DOHH2 (cell line): ENCODE measurements around the gene MUSTN1.
A peak's percentile ranks its signal among the peaks of the same experiment; 100 is the strongest.

Experiments
- H3F3A ChIP-seq: fragments of 200-600 bp; sonication (generic), shearing (Covaris generic); 2 replicates; pipeline ENCODE4 v1.6.0; 2016; ENCODE audit warnings: antibody characterized with exemption, mild to moderate bottlenecking; ENCODE audit not compliant: control insufficient read depth, insufficient read depth
- H3K27ac ChIP-seq: fragments of 200-600 bp; sonication (generic); 2 replicates; pipeline ENCODE4 v1.5.1; 2014; ENCODE audit warnings: low read depth, mild to moderate bottlenecking, low read length, moderate library complexity
- H3K27me3 ChIP-seq: fragments of 200-600 bp; sonication (generic); 2 replicates; pipeline ENCODE4 v1.6.1; 2014; ENCODE audit warnings: mild to moderate bottlenecking, low read length, mixed read lengths; ENCODE audit not compliant: control insufficient read depth
- H3K36me3 ChIP-seq: fragments of 200-600 bp; sonication (generic); 2 replicates; pipeline ENCODE4 v1.6.1; 2014; ENCODE audit warnings: mild to moderate bottlenecking, low read length, moderate library complexity, mixed read lengths; ENCODE audit not compliant: control insufficient read depth
- H3K4me1 ChIP-seq: fragments of 200-600 bp; sonication (generic); 2 replicates; pipeline ENCODE4 v1.6.1; 2014; ENCODE audit warnings: mild to moderate bottlenecking, low read length, mixed read lengths; ENCODE audit not compliant: control insufficient read depth
- H3K4me2 ChIP-seq: fragments of 200-600 bp; sonication (generic); 2 replicates; pipeline ENCODE4 v1.6.0; 2014; ENCODE audit warnings: mild to moderate bottlenecking, low read length, moderate library complexity
- H3K4me3 ChIP-seq: fragments of 200-600 bp; sonication (generic); 2 replicates; pipeline ENCODE4 v1.5.1; 2014; ENCODE audit warnings: mild to moderate bottlenecking, low read length, mixed read lengths
- H3K79me2 ChIP-seq: fragments of 200-600 bp; sonication (generic); 2 replicates; pipeline ENCODE4 v1.6.1; 2014; ENCODE audit warnings: mild to moderate bottlenecking, low read length, mixed read lengths; ENCODE audit not compliant: control insufficient read depth
- H3K9me2 ChIP-seq: fragments of 200-600 bp; sonication (generic); replicated peaks from 2 replicates; pipeline ENCODE4 v1.6.1; 2014; ENCODE audit warnings: mild to moderate bottlenecking, low read length, mixed read lengths; ENCODE audit not compliant: control insufficient read depth
- H3K9me3 ChIP-seq: fragments of 200-600 bp; sonication (generic); 2 replicates; pipeline ENCODE4 v1.6.1; 2014; ENCODE audit warnings: antibody characterized with exemption, low read length, mixed read lengths; ENCODE audit not compliant: control insufficient read depth, insufficient read depth
- H4K20me1 ChIP-seq: fragments of 200-600 bp; sonication (generic); 2 replicates; pipeline ENCODE4 v1.6.0; 2014; ENCODE audit warnings: low read depth, mild to moderate bottlenecking, antibody characterized with exemption, low read length, moderate library complexity; ENCODE audit not compliant: control insufficient read depth, insufficient read depth
- CTCF ChIP-seq: fragments of 200-600 bp; sonication (generic); IDR thresholded peaks from one replicate; pipeline ENCODE4 v1.5.1; 2014; ENCODE audit warnings: antibody characterized with exemption, mild to moderate bottlenecking, low read depth, low read length; ENCODE audit not compliant: poor library complexity, severe bottlenecking
- EZH2phosphoT487 ChIP-seq: fragments of 200-600 bp; sonication (generic); IDR thresholded peaks from 2 replicates; pipeline ENCODE4 v1.6.1; 2017; ENCODE audit warnings: borderline replicate concordance, mild to moderate bottlenecking, antibody characterized with exemption, low read length, moderate library complexity, mixed read lengths

Gene MUSTN1

GRCh38 chr3:52845691-52846431, 11.0 kb upstream of the MUSTN1 start:
- Histone ChIP-seq H3K27ac (no peak overlapping the region), H3K4me3 (no peak overlapping the region), H3K79me2 (no peaks in the 10 kb centered on the region), H3K4me1 (no peaks in the 10 kb centered on the region), H3K4me2 (no peak overlapping the region), H3K27me3 (no peaks in the 10 kb centered on the region), H3K9me2 (no peaks in the 10 kb centered on the region), H4K20me1 (no peaks in the 10 kb centered on the region), H3F3A (no peaks in the 10 kb centered on the region), H3K36me3 (no peaks in the 10 kb centered on the region; the same call in 1 of the 2 replicates), H3K9me3 (no peaks in the 10 kb centered on the region)
- TF ChIP-seq CTCF = peak; percentile 69
- no peak for TF ChIP-seq EZH2phosphoT487

- Histone ChIP-seq H3K79me2 (no peaks in the 10 kb centered on the region), H3K9me2 (no peaks in the 10 kb centered on the region), H3K4me2 (no peak overlapping the region), H3K36me3 (no peaks in the 10 kb centered on the region; the same call in 1 of the 2 replicates), H3K4me3 (no peak overlapping the region), H3K4me1 (no peaks in the 10 kb centered on the region), H3F3A (no peaks in the 10 kb centered on the region), H3K27me3 (no peaks in the 10 kb centered on the region), H3K9me3 (no peaks in the 10 kb centered on the region), H3K27ac (no peak overlapping the region), H4K20me1 (no peaks in the 10 kb centered on the region)
- no peak for TF ChIP-seq EZH2phosphoT487
- TF ChIP-seq CTCF = no peak
Measured at GRCh38 chr3:52845157-52845556, 10.3 kb upstream of the MUSTN1 start.

GRCh38 chr3:52844290-52844975, 9.6 kb upstream of the MUSTN1 start:
- Histone ChIP-seq H3K4me3 (no peak overlapping the region), H3K4me1 (no peaks in the 10 kb centered on the region), H3K36me3 (no peaks in the 10 kb centered on the region; the same call in 1 of the 2 replicates), H3K9me2 (no peaks in the 10 kb centered on the region), H3K27me3 (no peaks in the 10 kb centered on the region), H4K20me1 (no peaks in the 10 kb centered on the region), H3K9me3 (no peaks in the 10 kb centered on the region), H3F3A (no peaks in the 10 kb centered on the region), H3K27ac (no peak overlapping the region), H3K79me2 (no peaks in the 10 kb centered on the region), H3K4me2 (no peak overlapping the region)
- no peak for TF ChIP-seq EZH2phosphoT487
- TF ChIP-seq CTCF = no peak
